T-helper 2 cell treated with Interferon-gamma antibody and Interleukin-4, amounts not matched to agents 5 μg/mL and 100 μg/mL, for 36 hours (primary cell): ENCODE measurements around the gene CCDC197.

ENCODE experiments used
- DNase-seq: peaks from one replicate; pipeline ENCODE4 v3.0.0; 2021; ENCODE audit warnings: low spot score
- H3K27ac Mint-ChIP-seq: one replicate; pipeline ENCODE4 v1.8.0; 2021; ENCODE audit warnings: mild to moderate bottlenecking, mixed read lengths
- H3K27me3 Mint-ChIP-seq: one replicate; pipeline ENCODE4 v1.8.0; 2021; ENCODE audit warnings: low read depth, mixed read lengths
- H3K36me3 Mint-ChIP-seq: one replicate; pipeline ENCODE4 v1.8.0; 2021; ENCODE audit warnings: low read depth, mixed read lengths
- H3K4me1 Mint-ChIP-seq: one replicate; pipeline ENCODE4 v1.8.0; 2021; ENCODE audit warnings: low read depth, mixed read lengths
- H3K4me3 Mint-ChIP-seq: one replicate; pipeline ENCODE4 v1.8.0; 2022; ENCODE audit warnings: mild to moderate bottlenecking, moderate library complexity, mixed read lengths
- H3K9me3 Mint-ChIP-seq: one replicate; pipeline ENCODE4 v1.8.0; 2021; ENCODE audit warnings: mixed read lengths

The CCDC197 gene

DNA sequence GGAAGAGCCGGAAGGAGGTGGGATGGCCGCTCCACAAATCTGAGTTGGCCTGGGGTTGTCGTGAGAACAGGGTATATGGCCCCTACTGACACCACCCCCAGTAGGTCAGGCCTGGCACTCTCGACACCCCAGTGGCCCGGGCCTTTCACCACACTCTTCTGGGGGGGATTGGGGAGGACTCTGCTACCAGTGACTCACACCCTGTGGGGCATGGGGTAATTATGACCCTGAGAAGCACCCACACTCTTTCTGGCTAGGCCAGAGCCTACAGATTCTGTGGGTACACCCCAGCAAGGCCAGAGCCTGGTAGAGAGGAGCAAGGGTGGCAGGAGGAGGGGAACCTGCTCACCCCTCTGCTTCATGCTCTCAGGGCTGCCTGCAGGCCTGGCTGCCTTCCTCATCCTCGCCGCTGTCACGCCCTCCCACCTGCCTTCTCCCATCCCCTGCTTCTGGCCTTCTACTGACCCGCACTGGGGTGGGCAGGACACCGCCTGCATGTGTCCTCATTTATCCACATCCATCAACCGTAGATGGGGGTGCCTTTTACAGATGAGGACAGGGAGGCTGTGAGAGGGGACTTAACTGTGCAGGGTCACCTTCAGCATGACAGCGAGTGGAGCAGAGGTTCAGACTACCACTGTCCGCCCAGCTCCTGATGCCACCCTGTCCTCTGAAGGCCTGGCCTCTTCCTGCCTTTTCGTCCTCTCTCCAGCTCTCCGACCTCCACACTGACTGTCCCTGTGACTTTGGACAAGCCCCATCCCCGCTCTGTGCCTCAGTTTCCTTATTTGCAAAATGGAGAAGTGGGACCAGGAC lies 39.1 kb upstream of the CCDC197 start:
- no peak for DNase-seq
- H3K9me3 Mint-ChIP-seq = no peaks in the 10 kb centered on the region

GRCh38 chr14:93958567-93959238 lies 38.4 kb upstream of the CCDC197 start:
- peak overlapping the region; percentile 82 for H3K4me3 Mint-ChIP-seq
- DNase-seq = no peak
- H3K27ac Mint-ChIP-seq = peak overlapping the region; percentile 99
- no peaks in the 10 kb centered on the region for H3K9me3 Mint-ChIP-seq
- H3K27me3 Mint-ChIP-seq = no peaks in the 10 kb centered on the region
- peaks cover 62% of the 10 kb centered on the region for H3K36me3 Mint-ChIP-seq
- H3K4me1 Mint-ChIP-seq = peaks cover 91% of the 10 kb centered on the region

More for the DNA sequence above, 39.1 kb upstream of the CCDC197 start:
- H3K4me3 Mint-ChIP-seq = peak overlapping the region; percentile 88
- peak overlapping the region; percentile 99 for H3K27ac Mint-ChIP-seq
- H3K4me1 Mint-ChIP-seq = peaks cover 91% of the 10 kb centered on the region
- H3K27me3 Mint-ChIP-seq = no peaks in the 10 kb centered on the region
- peaks cover 65% of the 10 kb centered on the region for H3K36me3 Mint-ChIP-seq

DNA sequence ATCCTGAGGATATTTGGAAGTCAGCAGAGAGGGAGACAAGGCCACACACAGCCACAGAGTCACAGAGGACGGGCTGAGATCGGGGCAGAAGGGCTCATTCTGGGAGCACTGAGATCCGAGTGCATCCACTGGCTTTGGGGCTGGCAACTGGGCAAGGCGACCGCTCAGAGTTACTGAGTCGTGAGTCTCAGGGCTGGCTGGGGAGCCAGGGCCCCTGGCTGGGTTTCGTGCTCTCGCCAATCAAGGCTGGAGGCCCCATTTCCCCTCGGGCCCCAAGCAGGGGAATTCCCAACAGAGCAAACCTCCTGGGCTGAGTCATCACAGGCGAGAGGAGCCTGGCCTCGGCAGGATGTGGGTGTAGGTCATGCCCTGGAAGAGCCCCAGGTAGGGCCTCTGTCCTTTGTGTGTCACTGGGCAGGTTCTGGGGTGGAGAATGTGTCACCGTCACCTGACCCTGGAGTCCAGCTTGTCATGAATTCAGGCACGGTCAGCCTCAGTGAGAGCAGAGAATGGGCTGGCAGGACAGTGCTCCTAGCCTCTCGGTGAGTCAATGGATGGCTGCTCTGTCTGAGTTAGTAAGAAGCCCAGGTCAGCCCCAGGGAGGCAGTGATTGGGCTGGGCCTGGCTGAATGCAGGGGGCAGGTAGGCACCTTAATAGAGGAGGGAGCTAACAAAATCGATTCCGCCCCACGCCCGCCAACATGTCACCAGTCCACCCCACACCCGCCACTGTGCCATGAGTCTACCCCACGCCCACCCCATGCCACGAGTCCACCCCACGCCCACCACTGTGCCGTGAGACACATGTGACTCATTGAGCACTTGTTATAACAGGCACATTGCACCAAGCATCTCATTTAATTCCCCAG lies 37.6 kb upstream of the CCDC197 start:
- Mint-ChIP-seq H3K27me3 (no peaks in the 10 kb centered on the region), H3K4me3 (peak overlapping the region; percentile 82), H3K9me3 (no peaks in the 10 kb centered on the region), H3K4me1 (peaks cover 91% of the 10 kb centered on the region), H3K27ac (peak overlapping the region; percentile 99), H3K36me3 (peaks cover 61% of the 10 kb centered on the region)
- DNase-seq = peak; percentile 98

GRCh38 chr14:93960108-93960475 lies 37.0 kb upstream of the CCDC197 start:
- Mint-ChIP-seq H3K4me3 (peak overlapping the region; percentile 82), H3K4me1 (peaks cover 91% of the 10 kb centered on the region), H3K27me3 (no peaks in the 10 kb centered on the region), H3K36me3 (peaks cover 61% of the 10 kb centered on the region), H3K27ac (peak overlapping the region; percentile 99), H3K9me3 (no peaks in the 10 kb centered on the region)
- DNase-seq = peak; percentile 51

- Mint-ChIP-seq H3K27me3 (no peaks in the 10 kb centered on the region), H3K27ac (peak overlapping the region; percentile 99), H3K9me3 (no peaks in the 10 kb centered on the region), H3K4me1 (peaks cover 88% of the 10 kb centered on the region), H3K4me3 (peak overlapping the region; percentile 82), H3K36me3 (peaks cover 62% of the 10 kb centered on the region)
- DNase-seq = no peak
These were observed 36.2 kb upstream of the CCDC197 start for GRCh38 chr14:93960774-93961438.

GRCh38 chr14:93961620-93962019 lies 35.5 kb upstream of the CCDC197 start:
- Mint-ChIP-seq H3K36me3 (peaks cover 63% of the 10 kb centered on the region), H3K4me1 (peaks cover 85% of the 10 kb centered on the region), H3K4me3 (peak overlapping the region; percentile 74), H3K27me3 (no peaks in the 10 kb centered on the region), H3K27ac (peak overlapping the region; percentile 92), H3K9me3 (no peaks in the 10 kb centered on the region)
- no peak for DNase-seq

DNA sequence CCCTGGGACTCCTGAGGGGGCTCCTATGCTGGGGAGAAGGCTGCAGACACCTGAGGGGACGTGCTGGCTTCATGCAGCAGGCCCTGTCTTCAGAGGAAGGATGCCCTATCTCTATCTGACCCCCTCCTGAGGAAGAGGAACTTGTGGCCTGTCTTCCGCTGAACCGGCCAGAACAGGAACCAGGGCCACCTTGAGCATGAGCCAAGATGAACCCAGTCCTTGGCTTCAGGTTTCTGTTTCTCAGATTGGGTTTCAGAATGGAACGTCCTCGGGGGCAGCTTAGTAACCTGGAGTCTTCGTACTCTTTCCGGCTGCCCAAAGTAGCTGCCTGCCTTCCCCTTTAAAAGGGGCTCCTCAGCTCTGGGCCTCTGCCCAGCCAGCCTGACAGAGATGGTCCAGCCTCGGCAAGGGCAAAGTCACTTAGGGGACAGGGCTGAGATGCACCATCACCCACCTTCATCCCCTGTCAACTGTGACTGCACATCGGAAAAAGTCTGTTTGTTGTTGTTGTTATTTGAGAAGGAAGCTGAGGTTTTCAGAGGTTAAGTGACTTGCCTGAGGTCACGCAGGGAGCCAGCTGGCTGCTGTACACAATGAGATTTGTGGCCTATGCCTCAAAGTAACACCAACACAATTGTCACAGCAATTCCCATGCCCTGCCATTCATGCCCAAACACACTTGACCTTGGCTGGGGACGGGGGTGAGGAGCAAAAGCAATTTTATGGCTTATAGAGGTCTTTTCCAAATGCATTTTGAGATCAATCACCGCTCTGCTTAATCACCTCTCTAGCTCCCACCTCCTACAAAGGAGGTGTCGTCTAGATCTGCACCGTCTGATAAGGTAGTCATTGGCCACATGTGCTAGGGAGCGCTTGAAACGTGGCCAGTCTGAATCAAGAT lies 34.1 kb upstream of the CCDC197 start:
- DNase-seq = peak; percentile 71
- Mint-ChIP-seq H3K9me3 (no peaks in the 10 kb centered on the region), H3K27me3 (no peaks in the 10 kb centered on the region), H3K4me1 (peaks cover 85% of the 10 kb centered on the region), H3K4me3 (peak overlapping the region; percentile 80), H3K27ac (peak overlapping the region; percentile 99), H3K36me3 (peaks cover 61% of the 10 kb centered on the region)

- no peaks in the 10 kb centered on the region for H3K9me3 Mint-ChIP-seq
- no peaks in the 10 kb centered on the region for H3K27me3 Mint-ChIP-seq
- H3K4me1 Mint-ChIP-seq = peaks cover 83% of the 10 kb centered on the region
- peaks cover 55% of the 10 kb centered on the region for H3K36me3 Mint-ChIP-seq
- H3K27ac Mint-ChIP-seq = peak overlapping the region; percentile 99
- no peak for DNase-seq
- H3K4me3 Mint-ChIP-seq = peak overlapping the region; percentile 80
These were observed 33.4 kb upstream of the CCDC197 start for GRCh38 chr14:93963692-93964091.

DNA sequence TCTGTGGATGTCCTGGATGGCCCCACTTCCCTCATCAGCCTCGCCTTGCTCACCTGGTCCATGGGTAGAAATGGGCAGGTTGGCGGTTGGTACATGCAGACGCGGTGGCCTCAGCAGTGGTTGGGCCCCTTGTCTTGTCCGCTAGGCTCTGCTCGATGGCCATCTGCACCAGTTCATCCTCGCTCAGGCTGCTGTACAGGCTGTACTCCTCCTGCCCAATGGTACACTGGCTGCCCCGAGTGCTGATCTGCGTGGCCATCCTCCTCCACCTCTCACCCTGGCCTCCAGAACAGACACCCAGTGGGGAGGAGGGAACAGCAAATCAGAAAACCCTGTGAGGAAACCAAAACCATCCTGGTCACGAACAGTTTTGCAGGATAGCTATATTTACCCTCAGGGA lies 32.8 kb upstream of the CCDC197 start:
- peaks cover 82% of the 10 kb centered on the region for H3K4me1 Mint-ChIP-seq
- H3K27ac Mint-ChIP-seq = peak overlapping the region; percentile 99
- H3K9me3 Mint-ChIP-seq = no peaks in the 10 kb centered on the region

GRCh38 chr14:93964820-93965286 lies 32.2 kb upstream of the CCDC197 start:
- no peaks in the 10 kb centered on the region for H3K9me3 Mint-ChIP-seq

More for the DNA sequence above, 32.8 kb upstream of the CCDC197 start:
- Mint-ChIP-seq H3K27me3 (no peaks in the 10 kb centered on the region), H3K4me3 (no peak overlapping the region), H3K36me3 (peaks cover 54% of the 10 kb centered on the region)
- DNase-seq = no peak

DNA sequence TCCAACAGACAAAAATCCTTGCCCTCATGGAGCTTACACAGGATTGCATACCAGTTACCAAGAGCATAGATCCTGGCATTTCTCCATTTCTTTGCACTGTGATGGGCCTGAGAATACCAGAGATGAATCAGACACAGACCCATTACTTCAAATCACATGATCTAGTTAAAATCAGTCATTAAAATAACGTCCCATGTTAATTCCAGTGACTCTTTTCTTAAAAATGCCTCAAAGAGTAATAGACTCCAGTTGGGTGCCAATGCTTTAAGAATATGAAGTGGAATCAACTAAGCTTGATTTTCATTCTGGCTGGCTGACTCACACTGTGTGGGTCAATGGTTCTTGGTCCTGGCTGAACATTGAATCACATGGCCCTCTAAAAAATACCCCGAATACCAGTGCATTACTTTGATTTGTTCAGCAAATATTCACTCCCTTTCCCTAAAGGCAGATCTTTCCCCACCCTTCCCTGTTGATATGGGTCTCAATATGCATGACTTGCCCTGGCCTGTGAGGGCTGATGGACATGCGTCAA lies 31.7 kb upstream of the CCDC197 start:
- Mint-ChIP-seq H3K4me3 (no peak overlapping the region), H3K9me3 (no peaks in the 10 kb centered on the region), H3K36me3 (peaks cover 49% of the 10 kb centered on the region), H3K4me1 (peaks cover 77% of the 10 kb centered on the region), H3K27ac (peak overlapping the region; percentile 99), H3K27me3 (no peaks in the 10 kb centered on the region)
- DNase-seq = no peak

More at GRCh38 chr14:93964820-93965286, 32.2 kb upstream of the CCDC197 start:
- peaks cover 49% of the 10 kb centered on the region for H3K36me3 Mint-ChIP-seq
- H3K27ac Mint-ChIP-seq = peak overlapping the region; percentile 99
- H3K4me3 Mint-ChIP-seq = peak overlapping the region; percentile 15
- peaks cover 77% of the 10 kb centered on the region for H3K4me1 Mint-ChIP-seq
- DNase-seq = no peak
- H3K27me3 Mint-ChIP-seq = no peaks in the 10 kb centered on the region

DNA sequence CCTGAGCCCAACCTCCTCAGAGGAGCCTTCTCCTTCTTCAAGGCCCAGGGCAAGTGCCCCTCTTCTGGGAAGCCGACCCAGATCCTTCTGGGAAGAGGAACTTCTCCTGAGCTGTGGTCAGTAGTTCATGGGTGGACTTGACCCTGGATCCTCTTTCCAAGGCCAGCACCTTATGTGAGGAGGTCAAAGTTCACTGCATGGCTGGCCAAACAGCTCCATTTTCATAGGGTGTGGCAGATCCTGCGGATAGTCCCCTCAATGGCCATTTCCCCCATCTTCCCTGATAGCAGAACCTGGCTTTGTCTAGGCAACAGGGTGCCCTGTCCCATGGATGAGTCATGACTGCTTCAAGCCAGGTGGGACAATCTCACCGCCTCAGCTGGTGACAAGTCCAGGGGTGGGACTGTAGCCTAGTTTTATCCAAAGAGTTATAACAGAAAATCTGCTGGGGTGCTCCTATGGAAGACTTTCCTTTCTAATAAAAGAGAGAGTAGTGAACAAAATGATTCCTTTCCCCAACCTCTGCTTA lies 31.1 kb upstream of the CCDC197 start:
- peaks cover 79% of the 10 kb centered on the region for H3K4me1 Mint-ChIP-seq
- DNase-seq = no peak
- H3K27me3 Mint-ChIP-seq = no peaks in the 10 kb centered on the region
- H3K27ac Mint-ChIP-seq = peak overlapping the region; percentile 69
- H3K36me3 Mint-ChIP-seq = peaks cover 47% of the 10 kb centered on the region
- no peak overlapping the region for H3K4me3 Mint-ChIP-seq
- no peaks in the 10 kb centered on the region for H3K9me3 Mint-ChIP-seq
